ENCODE results near the gene PLCE1.

PLCE1 gene

DNA sequence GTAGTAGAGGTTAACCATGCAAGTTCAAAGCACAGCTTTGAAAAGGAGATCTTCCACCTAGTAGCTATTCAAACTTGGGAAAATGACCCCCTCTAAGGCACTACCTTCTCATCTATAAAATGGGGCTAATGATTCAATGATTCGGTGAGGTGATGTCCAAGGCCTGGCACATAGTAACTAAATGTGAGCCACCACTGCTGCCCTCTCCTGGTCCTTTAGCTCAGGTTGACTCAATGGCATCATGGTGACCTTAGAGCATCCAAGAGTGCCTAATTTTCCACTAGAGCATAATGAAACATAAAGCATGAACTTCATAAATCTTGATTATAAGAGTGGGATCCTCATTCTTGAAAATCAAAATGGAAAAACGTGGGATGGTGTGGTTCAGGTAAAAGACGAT, 16.3 kb upstream of the PLCE1 start:
- no peak for TF ChIP-seq TAF1 (IDR thresholded peaks at IDR 0.05; ENCODE audit: borderline replicate concordance, insufficient read depth, low read length)
- no peak for TF ChIP-seq FOXP2 (optimal IDR thresholded peaks at IDR 0.05; ENCODE audit: borderline replicate concordance, extremely low read depth, extremely low read length, insufficient read depth)
- TF ChIP-seq POLR2AphosphoS5 (IDR thresholded peaks at IDR 0.05; ENCODE audit: low read depth, low read length) = no peak
- TF ChIP-seq, protein P1, sequence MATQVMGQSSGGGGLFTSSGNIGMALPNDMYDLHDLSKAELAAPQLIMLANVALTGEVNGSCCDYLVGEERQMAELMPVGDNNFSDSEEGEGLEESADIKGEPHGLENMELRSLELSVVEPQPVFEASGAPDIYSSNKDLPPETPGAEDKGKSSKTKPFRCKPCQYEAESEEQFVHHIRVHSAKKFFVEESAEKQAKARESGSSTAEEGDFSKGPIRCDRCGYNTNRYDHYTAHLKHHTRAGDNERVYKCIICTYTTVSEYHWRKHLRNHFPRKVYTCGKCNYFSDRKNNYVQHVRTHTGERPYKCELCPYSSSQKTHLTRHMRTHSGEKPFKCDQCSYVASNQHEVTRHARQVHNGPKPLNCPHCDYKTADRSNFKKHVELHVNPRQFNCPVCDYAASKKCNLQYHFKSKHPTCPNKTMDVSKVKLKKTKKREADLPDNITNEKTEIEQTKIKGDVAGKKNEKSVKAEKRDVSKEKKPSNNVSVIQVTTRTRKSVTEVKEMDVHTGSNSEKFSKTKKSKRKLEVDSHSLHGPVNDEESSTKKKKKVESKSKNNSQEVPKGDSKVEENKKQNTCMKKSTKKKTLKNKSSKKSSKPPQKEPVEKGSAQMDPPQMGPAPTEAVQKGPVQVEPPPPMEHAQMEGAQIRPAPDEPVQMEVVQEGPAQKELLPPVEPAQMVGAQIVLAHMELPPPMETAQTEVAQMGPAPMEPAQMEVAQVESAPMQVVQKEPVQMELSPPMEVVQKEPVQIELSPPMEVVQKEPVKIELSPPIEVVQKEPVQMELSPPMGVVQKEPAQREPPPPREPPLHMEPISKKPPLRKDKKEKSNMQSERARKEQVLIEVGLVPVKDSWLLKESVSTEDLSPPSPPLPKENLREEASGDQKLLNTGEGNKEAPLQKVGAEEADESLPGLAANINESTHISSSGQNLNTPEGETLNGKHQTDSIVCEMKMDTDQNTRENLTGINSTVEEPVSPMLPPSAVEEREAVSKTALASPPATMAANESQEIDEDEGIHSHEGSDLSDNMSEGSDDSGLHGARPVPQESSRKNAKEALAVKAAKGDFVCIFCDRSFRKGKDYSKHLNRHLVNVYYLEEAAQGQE (IDR thresholded peaks at IDR 0.05; ENCODE audit: insufficient read depth in 1 of 2, low read depth in 2 of 2, low read length in 2 of 2) = no peak
- TF ChIP-seq SIN3A (IDR thresholded peaks at IDR 0.05; ENCODE audit: borderline replicate concordance, insufficient read depth, low read length) = no peak

DNA sequence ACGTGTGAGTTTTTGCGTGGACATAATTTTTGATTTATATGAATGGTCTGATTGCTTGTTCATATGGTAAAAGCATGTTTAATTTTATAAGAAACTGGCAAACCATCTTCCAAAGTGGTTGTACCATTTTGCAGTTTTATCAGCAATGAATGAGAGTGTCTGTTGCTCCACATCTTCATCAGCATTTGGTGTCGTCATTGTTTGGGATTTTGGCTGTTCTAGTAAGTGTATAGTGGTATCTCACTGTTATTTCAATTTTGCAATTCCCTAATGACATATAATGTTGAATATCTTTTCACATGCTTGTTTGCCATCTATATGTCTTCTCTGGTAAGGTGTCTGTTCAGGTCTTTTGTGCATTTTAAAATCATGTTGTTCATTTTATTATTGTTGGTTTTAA, 13.2 kb upstream of the PLCE1 start:
- TF ChIP-seq FOXP2 (optimal IDR thresholded peaks at IDR 0.05; ENCODE audit: borderline replicate concordance, extremely low read depth, extremely low read length, insufficient read depth) (no peak), SIN3A (IDR thresholded peaks at IDR 0.05; ENCODE audit: borderline replicate concordance, insufficient read depth, low read length) (no peak), TAF1 (IDR thresholded peaks at IDR 0.05; ENCODE audit: borderline replicate concordance, insufficient read depth, low read length) (no peak), POLR2AphosphoS5 (IDR thresholded peaks at IDR 0.05; ENCODE audit: low read depth, low read length) (no peak)
- TF ChIP-seq, protein P1 (IDR thresholded peaks at IDR 0.05; ENCODE audit: insufficient read depth in 1 of 2, low read depth in 2 of 2, low read length in 2 of 2) = no peak

DNA sequence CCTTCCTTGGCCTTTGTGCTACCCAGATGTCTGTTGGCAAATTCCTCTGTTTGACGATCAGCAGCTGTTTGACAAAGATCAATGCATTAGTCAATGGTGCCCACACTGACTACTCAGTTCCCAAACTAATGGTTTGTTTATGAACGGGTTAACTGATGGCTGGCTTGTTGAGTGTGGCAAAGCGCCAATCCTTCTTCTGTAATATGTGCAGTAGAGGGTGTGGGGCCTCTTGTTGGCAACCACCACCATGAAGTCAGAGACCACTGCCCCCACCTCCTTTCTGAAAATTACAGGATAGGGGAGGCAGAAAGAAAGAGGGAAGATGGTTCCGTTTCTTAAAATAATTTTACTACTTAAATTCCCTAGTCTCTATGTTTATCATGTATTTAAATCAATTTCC, 2.6 kb upstream of the PLCE1 start:
- no peak for TF ChIP-seq SIN3A (IDR thresholded peaks at IDR 0.05; ENCODE audit: borderline replicate concordance, insufficient read depth, low read length)
- TF ChIP-seq, protein P1 (IDR thresholded peaks at IDR 0.05; ENCODE audit: insufficient read depth in 1 of 2, low read depth in 2 of 2, low read length in 2 of 2) = no peak
- TF ChIP-seq FOXP2 (optimal IDR thresholded peaks at IDR 0.05; ENCODE audit: borderline replicate concordance, extremely low read depth, extremely low read length, insufficient read depth) = no peak
- no peak for TF ChIP-seq POLR2AphosphoS5 (IDR thresholded peaks at IDR 0.05; ENCODE audit: low read depth, low read length)

DNA sequence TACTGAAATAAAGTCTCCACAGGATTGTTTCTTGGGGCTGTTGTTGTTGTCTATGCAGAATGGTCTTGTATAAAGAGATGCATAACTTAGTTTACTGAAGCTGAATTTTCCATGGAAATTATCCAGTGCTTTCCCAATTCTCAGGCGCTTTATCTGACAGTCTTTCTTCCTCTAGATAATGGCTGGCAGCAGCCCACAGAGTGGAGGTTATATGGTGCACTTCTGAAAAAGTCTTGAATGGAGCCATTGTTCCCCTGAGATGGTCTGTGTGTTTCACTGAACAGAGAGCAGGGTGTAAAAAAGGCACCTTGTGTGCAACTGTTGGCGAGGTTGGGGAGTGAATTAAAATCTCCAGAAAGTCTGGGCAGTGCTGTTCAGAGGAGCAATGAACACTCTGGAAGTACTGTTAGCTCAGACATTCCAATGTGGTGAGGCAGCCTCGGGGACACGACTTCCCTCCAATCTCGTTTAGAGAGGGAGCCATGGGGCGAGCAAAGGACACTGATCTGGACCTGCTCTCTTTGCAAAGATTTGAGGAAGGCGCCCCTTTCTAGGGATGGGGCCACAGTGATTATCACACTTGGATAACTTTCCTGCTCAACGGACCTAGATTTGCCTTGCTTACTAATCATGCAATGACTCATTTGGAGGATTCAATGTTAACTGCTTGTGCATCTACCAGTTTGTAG, 2.0 kb upstream of the PLCE1 start:
- TF ChIP-seq FOXP2 (optimal IDR thresholded peaks at IDR 0.05; ENCODE audit: borderline replicate concordance, extremely low read depth, extremely low read length, insufficient read depth) = no peak
- no peak for TF ChIP-seq TAF1 (IDR thresholded peaks at IDR 0.05; ENCODE audit: borderline replicate concordance, insufficient read depth, low read length)
- TF ChIP-seq, protein P1 (IDR thresholded peaks at IDR 0.05; ENCODE audit: insufficient read depth in 1 of 2, low read depth in 2 of 2, low read length in 2 of 2) = no peak
- TF ChIP-seq SIN3A (IDR thresholded peaks at IDR 0.05; ENCODE audit: borderline replicate concordance, insufficient read depth, low read length) = no peak
- no peak for TF ChIP-seq POLR2AphosphoS5 (IDR thresholded peaks at IDR 0.05; ENCODE audit: low read depth, low read length)

All from PFSK-1 (cell line).